Astrocyte (in vitro differentiated cells and primary cell): ENCODE data around the gene SLC43A3. TPM values are rescaled to one million over a fixed set of nuclear protein-coding genes. Genes with fewer than 3 reads are reported as not detected.

Experiments
- DNase-seq: peaks from one replicate; pipeline ENCODE4 v3.0.0-alpha.2; 2010; ENCODE audit warnings: low read depth
- FAIRE-seq: peaks from 2 replicates; lab custom pipeline; 2011; peaks lifted over from hg19 to GRCh38; lab: Jason Lieb, UNC
- H2AFZ ChIP-seq: 2 replicates; pipeline ENCODE4 v1.6.0; 2012; ENCODE audit warnings: low read depth, low read length, inconsistent platforms
- H3K27ac ChIP-seq: 2 replicates; pipeline ENCODE4 v1.5.1; 2011; ENCODE audit warnings: low read depth, low read length, inconsistent platforms
- H3K27me3 ChIP-seq: 2 replicates; pipeline ENCODE4 v1.6.0; 2011; ENCODE audit warnings: low read length, inconsistent platforms; ENCODE audit not compliant: insufficient read depth
- H3K36me3 ChIP-seq: 2 replicates; pipeline ENCODE4 v1.5.1; 2011; ENCODE audit warnings: low read length, inconsistent platforms; ENCODE audit not compliant: insufficient read depth
- H3K4me1 ChIP-seq: 2 replicates; pipeline ENCODE4 v1.5.1; 2011; ENCODE audit warnings: low read length, inconsistent platforms; ENCODE audit not compliant: insufficient read depth
- H3K4me2 ChIP-seq: 2 replicates; pipeline ENCODE4 v1.6.0; 2012; ENCODE audit warnings: low read length, inconsistent platforms
- H3K4me3 ChIP-seq: 2 replicates; pipeline ENCODE4 v1.5.1; 2011; ENCODE audit warnings: low read depth, mild to moderate bottlenecking, low read length, inconsistent platforms; ENCODE audit not compliant: insufficient read depth
- H3K79me2 ChIP-seq: 2 replicates; pipeline ENCODE4 v1.6.0; 2012; ENCODE audit warnings: mild to moderate bottlenecking, low read length, inconsistent platforms; ENCODE audit not compliant: insufficient read depth
- H3K9ac ChIP-seq: 2 replicates; pipeline ENCODE4 v1.6.0; 2012; ENCODE audit warnings: mild to moderate bottlenecking, low read length, inconsistent platforms
- H3K9me3 ChIP-seq: 2 replicates; pipeline ENCODE4 v1.5.1; 2012; ENCODE audit warnings: low read depth, mild to moderate bottlenecking, low read length, inconsistent platforms; ENCODE audit not compliant: insufficient read depth
- H4K20me1 ChIP-seq: 2 replicates; pipeline ENCODE4 v1.6.0; 2012; ENCODE audit warnings: low read length, inconsistent platforms; ENCODE audit not compliant: insufficient read depth
- H3K27ac Mint-ChIP-seq: one replicate; pipeline ENCODE4 v1.8.0; 2021; ENCODE audit warnings: mild to moderate bottlenecking, mixed read lengths; ENCODE audit not compliant: unreplicated experiment
- H3K27me3 Mint-ChIP-seq: one replicate; pipeline ENCODE4 v1.8.0; 2021; ENCODE audit warnings: low read depth, mixed read lengths; ENCODE audit not compliant: unreplicated experiment
- H3K36me3 Mint-ChIP-seq: one replicate; pipeline ENCODE4 v1.8.0; 2021; ENCODE audit warnings: low read depth, mixed read lengths; ENCODE audit not compliant: unreplicated experiment
- H3K4me1 Mint-ChIP-seq: one replicate; pipeline ENCODE4 v1.8.0; 2021; ENCODE audit warnings: low read depth, mixed read lengths; ENCODE audit not compliant: unreplicated experiment
- H3K4me3 Mint-ChIP-seq: one replicate; pipeline ENCODE4 v1.8.0; 2021; ENCODE audit warnings: mild to moderate bottlenecking, moderate library complexity, mixed read lengths; ENCODE audit not compliant: unreplicated experiment
- H3K9me3 Mint-ChIP-seq: one replicate; pipeline ENCODE4 v1.8.0; 2021; ENCODE audit warnings: mild to moderate bottlenecking, mixed read lengths; ENCODE audit not compliant: unreplicated experiment
- CTCF ChIP-seq: IDR thresholded peaks from 2 replicates; pipeline ENCODE4 v1.5.1; 2011; ENCODE audit warnings: low read depth, mild to moderate bottlenecking, inconsistent platforms, low read length, moderate library complexity; ENCODE audit not compliant: insufficient read depth
- EZH2 ChIP-seq: IDR thresholded peaks from 2 replicates; pipeline ENCODE4 v1.6.1; 2012; ENCODE audit warnings: mild to moderate bottlenecking, low read length, inconsistent platforms; ENCODE audit not compliant: insufficient read depth
- total RNA-seq: library from RNA; stranded (reverse); gene quantifications from 2 replicates; pipeline ENCODE4 v1.2.1, GENCODE V29; 2021

Gene SLC43A3
- total RNA-seq, 1 donor from 2014 or later = 16.4 TPM

- no peaks in the 10 kb centered on the region for H3K4me1 ChIP-seq
- no peak overlapping the region for H2AFZ ChIP-seq
- FAIRE-seq = no peak
Measured at GRCh38 chr11:57399221-57399620, 27.7 kb downstream of the SLC43A3 start.

GRCh38 chr11:57397394-57397990 lies 29.4 kb downstream of the SLC43A3 start:
- Histone ChIP-seq H4K20me1 (no peaks in the 10 kb centered on the region), H3K27ac (no peak overlapping the region), H3K9ac (no peak overlapping the region), H3K4me1 (no peaks in the 10 kb centered on the region), H2AFZ (no peak overlapping the region), H3K4me2 (no peak overlapping the region), H3K27me3 (peaks cover 23% of the 10 kb centered on the region), H3K36me3 (no peaks in the 10 kb centered on the region), H3K4me3 (no peak overlapping the region), H3K9me3 (peaks cover 2% of the 10 kb centered on the region), H3K79me2 (no peaks in the 10 kb centered on the region)
- H3K27ac Mint-ChIP-seq = no peak overlapping the region
- no peaks in the 10 kb centered on the region for H3K9me3 Mint-ChIP-seq
- no peak for FAIRE-seq
- no peak overlapping the region for H3K4me3 Mint-ChIP-seq
- TF ChIP-seq EZH2 (no peak), CTCF (no peak)
- no peaks in the 10 kb centered on the region for H3K4me1 Mint-ChIP-seq
- H3K36me3 Mint-ChIP-seq = no peaks in the 10 kb centered on the region
- DNase-seq = no peak
- peaks cover 21% of the 10 kb centered on the region for H3K27me3 Mint-ChIP-seq

More at GRCh38 chr11:57399221-57399620, 27.7 kb downstream of the SLC43A3 start:
- H3K4me3 Mint-ChIP-seq = no peak overlapping the region
- Histone ChIP-seq H3K27me3 (peaks cover 25% of the 10 kb centered on the region), H3K36me3 (no peaks in the 10 kb centered on the region), H3K79me2 (no peaks in the 10 kb centered on the region), H3K27ac (no peak overlapping the region), H4K20me1 (no peaks in the 10 kb centered on the region), H3K4me2 (no peak overlapping the region), H3K9ac (no peak overlapping the region), H3K4me3 (no peak overlapping the region), H3K9me3 (peaks cover 2% of the 10 kb centered on the region)
- H3K27me3 Mint-ChIP-seq = peaks cover 14% of the 10 kb centered on the region
- H3K27ac Mint-ChIP-seq = no peak overlapping the region
- no peak for DNase-seq
- no peak for TF ChIP-seq EZH2
- TF ChIP-seq CTCF = no peak
- no peaks in the 10 kb centered on the region for H3K4me1 Mint-ChIP-seq
- H3K36me3 Mint-ChIP-seq = no peaks in the 10 kb centered on the region
- H3K9me3 Mint-ChIP-seq = no peaks in the 10 kb centered on the region

GRCh38 chr11:57396744-57397143 lies 30.2 kb downstream of the SLC43A3 start:
- H3K27ac Mint-ChIP-seq = no peak overlapping the region
- peaks cover 27% of the 10 kb centered on the region for H3K27me3 Mint-ChIP-seq
- Histone ChIP-seq H3K4me1 (no peaks in the 10 kb centered on the region), H3K36me3 (no peaks in the 10 kb centered on the region), H4K20me1 (no peaks in the 10 kb centered on the region), H3K9me3 (peaks cover 2% of the 10 kb centered on the region), H2AFZ (no peak overlapping the region), H3K27me3 (peaks cover 23% of the 10 kb centered on the region), H3K4me3 (no peak overlapping the region), H3K4me2 (no peak overlapping the region), H3K79me2 (no peaks in the 10 kb centered on the region), H3K27ac (no peak overlapping the region), H3K9ac (no peak overlapping the region)
- FAIRE-seq (no peak), DNase-seq (no peak)
- no peaks in the 10 kb centered on the region for H3K4me1 Mint-ChIP-seq
- TF ChIP-seq EZH2 = no peak
- no peak for TF ChIP-seq CTCF
- H3K4me3 Mint-ChIP-seq = no peak overlapping the region
- H3K9me3 Mint-ChIP-seq = no peaks in the 10 kb centered on the region
- H3K36me3 Mint-ChIP-seq = no peaks in the 10 kb centered on the region
